ENCODE measurements around the gene TSPEAR.
"Not testable (repeated sequence)": the region's sequence is repeated elsewhere in the genome, so short reads cannot be mapped to it uniquely, and the experiment has no call there.

The TSPEAR gene

GRCh38 chr21:44702973-44703730 lies 8.2 kb downstream of the TSPEAR start:
- 68 to 69% methylated on average over 16 of the region's 16 CpGs for WGBS, 2 experiments
- H3K27ac ChIP-seq (ENCODE audit: insufficient read depth, low read depth, low read length, poor library complexity, severe bottlenecking): no peak overlapping the region
- no peaks in the 10 kb centered on the region for H3K36me3 ChIP-seq (ENCODE audit: control insufficient read depth, insufficient read depth, low read length)
- H3K4me1 ChIP-seq (ENCODE audit: control insufficient read depth, insufficient read depth, low read length): peaks cover 53% of the 10 kb centered on the region
- H3K27me3 ChIP-seq (ENCODE audit: control insufficient read depth, insufficient read depth, low read length, poor library complexity, severe bottlenecking): peaks cover 45% of the 10 kb centered on the region
- H3K9me3 ChIP-seq (ENCODE audit: control insufficient read depth, low read length): no peaks in the 10 kb centered on the region
- H3K4me3 ChIP-seq (ENCODE audit: insufficient read depth, low read depth, low read length): no peak overlapping the region

- Histone ChIP-seq H3K9me3 (ENCODE audit: control insufficient read depth, low read length) (no peaks in the 10 kb centered on the region), H3K27me3 (ENCODE audit: control insufficient read depth, insufficient read depth, low read length, poor library complexity, severe bottlenecking) (peaks cover 37% of the 10 kb centered on the region), H3K4me3 (ENCODE audit: insufficient read depth, low read depth, low read length) (no peak overlapping the region), H3K4me1 (ENCODE audit: control insufficient read depth, insufficient read depth, low read length) (peaks cover 53% of the 10 kb centered on the region), H3K36me3 (ENCODE audit: control insufficient read depth, insufficient read depth, low read length) (no peaks in the 10 kb centered on the region), H3K27ac (ENCODE audit: insufficient read depth, low read depth, low read length, poor library complexity, severe bottlenecking) (no peak overlapping the region)
- WGBS, 2 experiments: 81 to 82% methylated on average over 22 of the region's 22 CpGs
Observed at GRCh38 chr21:44702111-44702972, 9.0 kb downstream of the TSPEAR start.

- 74 to 79% methylated on average over 12 of the region's 12 CpGs for WGBS, 2 experiments
- peaks cover 29% of the 10 kb centered on the region for H3K27me3 ChIP-seq (ENCODE audit: control insufficient read depth, insufficient read depth, low read length, poor library complexity, severe bottlenecking)
- H3K9me3 ChIP-seq (ENCODE audit: control insufficient read depth, low read length): no peaks in the 10 kb centered on the region
- no peaks in the 10 kb centered on the region for H3K36me3 ChIP-seq (ENCODE audit: control insufficient read depth, insufficient read depth, low read length)
- no peak overlapping the region for H3K27ac ChIP-seq (ENCODE audit: insufficient read depth, low read depth, low read length, poor library complexity, severe bottlenecking)
- no peak overlapping the region for H3K4me3 ChIP-seq (ENCODE audit: insufficient read depth, low read depth, low read length)
- peaks cover 49% of the 10 kb centered on the region for H3K4me1 ChIP-seq (ENCODE audit: control insufficient read depth, insufficient read depth, low read length)
Observed at GRCh38 chr21:44701541-44701940, 9.8 kb downstream of the TSPEAR start.

GRCh38 chr21:44701023-44701400 lies 10.4 kb downstream of the TSPEAR start:
- peaks cover 24% of the 10 kb centered on the region for H3K27me3 ChIP-seq (ENCODE audit: control insufficient read depth, insufficient read depth, low read length, poor library complexity, severe bottlenecking)
- no peaks in the 10 kb centered on the region for H3K9me3 ChIP-seq (ENCODE audit: control insufficient read depth, low read length)
- H3K27ac ChIP-seq (ENCODE audit: insufficient read depth, low read depth, low read length, poor library complexity, severe bottlenecking): no peak overlapping the region
- no peaks in the 10 kb centered on the region for H3K36me3 ChIP-seq (ENCODE audit: control insufficient read depth, insufficient read depth, low read length)
- H3K4me3 ChIP-seq (ENCODE audit: insufficient read depth, low read depth, low read length): no peak overlapping the region
- 85 to 86% methylated on average over 13 of the region's 14 CpGs for WGBS, 2 experiments
- peaks cover 45% of the 10 kb centered on the region for H3K4me1 ChIP-seq (ENCODE audit: control insufficient read depth, insufficient read depth, low read length)

GRCh38 chr21:44700101-44701022 lies 11.0 kb downstream of the TSPEAR start:
- no peak overlapping the region for H3K4me3 ChIP-seq (ENCODE audit: insufficient read depth, low read depth, low read length)
- no peak overlapping the region for H3K27ac ChIP-seq (ENCODE audit: insufficient read depth, low read depth, low read length, poor library complexity, severe bottlenecking)
- H3K27me3 ChIP-seq (ENCODE audit: control insufficient read depth, insufficient read depth, low read length, poor library complexity, severe bottlenecking): peaks cover 17% of the 10 kb centered on the region
- no peaks in the 10 kb centered on the region for H3K9me3 ChIP-seq (ENCODE audit: control insufficient read depth, low read length)
- peaks cover 47% of the 10 kb centered on the region for H3K4me1 ChIP-seq (ENCODE audit: control insufficient read depth, insufficient read depth, low read length)
- H3K36me3 ChIP-seq (ENCODE audit: control insufficient read depth, insufficient read depth, low read length): no peaks in the 10 kb centered on the region
- WGBS, 2 experiments: 75 to 77% methylated on average over 21 of the region's 21 CpGs

GRCh38 chr21:44699502-44700001 lies 11.8 kb downstream of the TSPEAR start:
- Histone ChIP-seq H3K9me3 (ENCODE audit: control insufficient read depth, low read length) (no peaks in the 10 kb centered on the region), H3K36me3 (ENCODE audit: control insufficient read depth, insufficient read depth, low read length) (no peaks in the 10 kb centered on the region), H3K4me1 (ENCODE audit: control insufficient read depth, insufficient read depth, low read length) (peaks cover 52% of the 10 kb centered on the region), H3K27me3 (ENCODE audit: control insufficient read depth, insufficient read depth, low read length, poor library complexity, severe bottlenecking) (peaks cover 10% of the 10 kb centered on the region), H3K27ac (ENCODE audit: insufficient read depth, low read depth, low read length, poor library complexity, severe bottlenecking) (no peak overlapping the region), H3K4me3 (ENCODE audit: insufficient read depth, low read depth, low read length) (no peak overlapping the region)
- 79 to 83% methylated on average over 17 of the region's 17 CpGs for WGBS, 2 experiments

GRCh38 chr21:44697811-44698734 lies 13.3 kb downstream of the TSPEAR start:
- H3K27me3 ChIP-seq (ENCODE audit: control insufficient read depth, insufficient read depth, low read length, poor library complexity, severe bottlenecking): no peaks in the 10 kb centered on the region
- no peak overlapping the region for H3K27ac ChIP-seq (ENCODE audit: insufficient read depth, low read depth, low read length, poor library complexity, severe bottlenecking)
- WGBS, 2 experiments: 53 to 54% methylated on average over 35 of the region's 35 CpGs
- no peaks in the 10 kb centered on the region for H3K36me3 ChIP-seq (ENCODE audit: control insufficient read depth, insufficient read depth, low read length)
- peaks cover 43% of the 10 kb centered on the region for H3K4me1 ChIP-seq (ENCODE audit: control insufficient read depth, insufficient read depth, low read length)
- no peaks in the 10 kb centered on the region for H3K9me3 ChIP-seq (ENCODE audit: control insufficient read depth, low read length)
- no peak overlapping the region for H3K4me3 ChIP-seq (ENCODE audit: insufficient read depth, low read depth, low read length)

- H3K27me3 ChIP-seq (ENCODE audit: control insufficient read depth, insufficient read depth, low read length, poor library complexity, severe bottlenecking); H3K4me3 ChIP-seq (ENCODE audit: insufficient read depth, low read depth, low read length); H3K27ac ChIP-seq (ENCODE audit: insufficient read depth, low read depth, low read length, poor library complexity, severe bottlenecking); H3K36me3 ChIP-seq (ENCODE audit: control insufficient read depth, insufficient read depth, low read length); H3K9me3 ChIP-seq (ENCODE audit: control insufficient read depth, low read length): not testable (repeated sequence)
- H3K4me1 ChIP-seq (ENCODE audit: control insufficient read depth, insufficient read depth, low read length): peaks cover 42% of the 10 kb centered on the region
- WGBS, 2 experiments: 63 to 69% methylated on average over 20 to 21 of the region's 21 CpGs
Observed at GRCh38 chr21:44697172-44697810, 14.1 kb downstream of the TSPEAR start, which contains the start of gene KRTAP10-12. Gene KRTAP10-12, plus strand, starts transcription at chr21:44697172. Its CDS starts 30 bp downstream, at chr21:44697202.

All from ectodermal cell (in vitro differentiated cells).